Trophoblast cell (in vitro differentiated cells and primary cell): ENCODE results near the gene KIRREL3.

Experiments
- DNase-seq, 2 donors: peaks; one replicate each; pipeline ENCODE4 v3.0.0-alpha.2; 2016
- H2AFZ ChIP-seq: 2 replicates; pipeline ENCODE4 v1.6.1; 2013; ENCODE audit warnings: low read length, moderate library complexity, mild to moderate bottlenecking; ENCODE audit not compliant: insufficient read depth, poor library complexity
- H2AK5ac ChIP-seq: 2 replicates; pipeline ENCODE4 v1.6.1; 2013; ENCODE audit warnings: mild to moderate bottlenecking, low read length
- H2BK120ac ChIP-seq: 2 replicates; pipeline ENCODE4 v1.6.1; 2013; ENCODE audit warnings: low read length, mild to moderate bottlenecking, moderate library complexity; ENCODE audit not compliant: insufficient read depth, poor library complexity
- H2BK12ac ChIP-seq: 2 replicates; pipeline ENCODE4 v1.6.1; 2013; ENCODE audit warnings: mild to moderate bottlenecking, low read length, moderate library complexity
- H2BK5ac ChIP-seq: 2 replicates; pipeline ENCODE4 v1.6.1; 2013; ENCODE audit warnings: low read length, low read depth, moderate library complexity, mild to moderate bottlenecking; ENCODE audit not compliant: poor library complexity
- H3K14ac ChIP-seq: 2 replicates; pipeline ENCODE4 v1.6.1; 2013; ENCODE audit warnings: mild to moderate bottlenecking, low read length
- H3K18ac ChIP-seq: 2 replicates; pipeline ENCODE4 v1.6.1; 2013; ENCODE audit warnings: mild to moderate bottlenecking, low read length
- H3K23ac ChIP-seq: 2 replicates; pipeline ENCODE4 v1.6.1; 2013; ENCODE audit warnings: low read length
- H3K27ac ChIP-seq: 2 replicates; pipeline ENCODE4 v1.5.1; 2013; ENCODE audit warnings: low read depth, mild to moderate bottlenecking, inconsistent platforms, low read length, moderate library complexity
- H3K27me3 ChIP-seq: 2 replicates; pipeline ENCODE4 v1.6.1; 2013; ENCODE audit warnings: inconsistent platforms, mild to moderate bottlenecking, low read length, moderate library complexity; ENCODE audit not compliant: insufficient read depth
- H3K36me3 ChIP-seq, 2 experiments: 1 replicate in 1 of 2; 2 replicates in 1 of 2; pipeline ENCODE4 v1.6.1; 2013; ENCODE audit warnings: low read length in 2 of 2, mild to moderate bottlenecking in 2 of 2, moderate library complexity in 1 of 2; ENCODE audit not compliant: insufficient read depth in 2 of 2, control insufficient read depth in 1 of 2
- H3K4ac ChIP-seq: 2 replicates; pipeline ENCODE4 v1.6.1; 2013; ENCODE audit warnings: low read depth, mild to moderate bottlenecking, low read length, moderate library complexity
- H3K4me1 ChIP-seq, 2 experiments: 1 replicate in 1 of 2; 2 replicates in 1 of 2; pipeline ENCODE4 v1.6.1; 2013; ENCODE audit warnings: low read length in 2 of 2, mild to moderate bottlenecking in 2 of 2, moderate library complexity in 1 of 2; ENCODE audit not compliant: insufficient read depth in 2 of 2, control insufficient read depth in 1 of 2
- H3K4me2 ChIP-seq: 2 replicates; pipeline ENCODE4 v1.6.1; 2013; ENCODE audit warnings: inconsistent platforms, mild to moderate bottlenecking, low read length, moderate library complexity
- H3K4me3 ChIP-seq: 2 replicates; pipeline ENCODE4 v1.5.1; 2013; ENCODE audit warnings: mild to moderate bottlenecking, low read depth, low read length, inconsistent platforms
- H3K79me1 ChIP-seq: one replicate; pipeline ENCODE4 v1.6.1; 2013; ENCODE audit warnings: low read length
- H3K79me2 ChIP-seq: 2 replicates; pipeline ENCODE4 v1.6.1; 2013; ENCODE audit warnings: low read length, mild to moderate bottlenecking; ENCODE audit not compliant: control insufficient read depth, insufficient read depth, poor library complexity
- H3K9ac ChIP-seq: 2 replicates; pipeline ENCODE4 v1.6.1; 2013; ENCODE audit warnings: mild to moderate bottlenecking, low read length
- H3K9me3 ChIP-seq: 2 replicates; pipeline ENCODE4 v1.6.1; 2013; ENCODE audit warnings: low read depth, mild to moderate bottlenecking, control low read depth, inconsistent platforms, low read length; ENCODE audit not compliant: insufficient read depth
- H4K12ac ChIP-seq: 2 replicates; pipeline ENCODE4 v1.6.1; 2013; ENCODE audit warnings: low read depth, mild to moderate bottlenecking, low read length, moderate library complexity
- H4K8ac ChIP-seq: 2 replicates; pipeline ENCODE4 v1.6.1; 2013; ENCODE audit warnings: low read depth, mild to moderate bottlenecking, low read length, moderate library complexity
- H4K91ac ChIP-seq: one replicate; pipeline ENCODE4 v1.6.1; 2013; ENCODE audit warnings: low read depth, mild to moderate bottlenecking, low read length, moderate library complexity
- WGBS: extraction: QIAGEN DNeasy Blood & Tissue Kit; methylation state at CpG from one replicate; pipeline ENCODE4 v1.1.7; 2013; ENCODE audit warnings: missing lambda C conversion rate; ENCODE audit not compliant: insufficient read length, insufficient coverage; ENCODE audit errors: extremely low coverage; 5-methylcytosine and 5-hydroxymethylcytosine counted together

Gene KIRREL3

GRCh38 chr11:126765196-126765595 lies 235.4 kb downstream of the KIRREL3 start:
- Histone ChIP-seq H3K9me3 (no peaks in the 10 kb centered on the region), H3K79me2 (no peaks in the 10 kb centered on the region), H4K8ac (no peak overlapping the region), H2AFZ (no peak overlapping the region), H3K27me3 (no peaks in the 10 kb centered on the region), H4K91ac (no peak overlapping the region), H2BK120ac (no peak overlapping the region), H3K4me3 (no peak overlapping the region), H3K4me2 (no peak overlapping the region), H3K36me3 (no peaks in the 10 kb centered on the region), H3K23ac (no peak overlapping the region), H3K18ac (no peak overlapping the region), H2AK5ac (no peak overlapping the region), H3K27ac (no peak overlapping the region), H4K12ac (no peak overlapping the region), H2BK5ac (no peak overlapping the region), H3K4ac (no peak overlapping the region), H2BK12ac (no peak overlapping the region), H3K4me1 (no peaks in the 10 kb centered on the region), H3K79me1 (no peaks in the 10 kb centered on the region), H3K14ac (no peak overlapping the region), H3K9ac (no peak overlapping the region)
- no CpG with 5 or more reads among the region's 4 CpGs for WGBS
- DNase-seq, result no peak

- no CpG with 5 or more reads among the region's 10 CpGs for WGBS
- Histone ChIP-seq H3K18ac (no peak overlapping the region), H3K27me3 (no peaks in the 10 kb centered on the region), H3K79me1 (no peaks in the 10 kb centered on the region), H3K36me3 (no peaks in the 10 kb centered on the region), H4K91ac (no peak overlapping the region), H2AK5ac (no peak overlapping the region), H4K12ac (no peak overlapping the region), H4K8ac (no peak overlapping the region), H3K23ac (no peak overlapping the region), H3K27ac (no peak overlapping the region), H3K14ac (no peak overlapping the region), H2BK5ac (no peak overlapping the region), H3K9ac (no peak overlapping the region), H3K79me2 (no peaks in the 10 kb centered on the region), H3K4me3 (no peak overlapping the region), H3K4ac (no peak overlapping the region), H2BK120ac (no peak overlapping the region), H2AFZ (no peak overlapping the region), H2BK12ac (no peak overlapping the region), H3K9me3 (no peaks in the 10 kb centered on the region), H3K4me2 (no peak overlapping the region), H3K4me1 (no peaks in the 10 kb centered on the region)
- peak in 1 of 2 donors; percentile 1 for DNase-seq
Measured at GRCh38 chr11:126764231-126764630, 236.3 kb downstream of the KIRREL3 start.

DNA sequence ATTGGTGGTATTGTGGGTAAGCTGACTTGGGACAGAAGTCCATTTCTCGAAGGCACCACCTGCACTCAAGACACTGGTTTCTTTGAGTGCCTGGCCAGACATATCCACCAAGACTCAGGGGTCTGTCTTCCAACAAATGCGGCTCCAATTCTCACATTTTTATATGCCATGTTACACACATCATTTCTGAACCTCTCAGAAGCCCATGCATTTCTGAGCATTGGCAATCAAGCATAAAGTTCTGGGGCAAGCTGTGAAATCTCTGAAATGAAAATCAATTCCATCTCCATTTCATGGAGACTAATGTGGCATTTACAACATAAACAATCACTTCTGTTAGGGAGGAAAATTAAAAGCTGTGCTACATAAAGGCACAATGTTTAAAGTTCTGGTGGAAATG lies 243.7 kb downstream of the KIRREL3 start:
- H3K14ac ChIP-seq, result no peak overlapping the region
- H4K12ac ChIP-seq, result no peak overlapping the region
- H3K4me3 ChIP-seq, result no peak overlapping the region
- H3K9ac ChIP-seq, result no peak overlapping the region
- no peaks in the 10 kb centered on the region for H3K9me3 ChIP-seq
- H3K18ac ChIP-seq, result no peak overlapping the region
- H3K79me1 ChIP-seq, result no peaks in the 10 kb centered on the region
- H2AK5ac ChIP-seq, result no peak overlapping the region
- H2BK12ac ChIP-seq, result no peak overlapping the region
- no peak overlapping the region for H3K4ac ChIP-seq
- no peak overlapping the region for H2AFZ ChIP-seq
- no peak overlapping the region for H4K91ac ChIP-seq
- no peak overlapping the region for H2BK120ac ChIP-seq
- no peaks in the 10 kb centered on the region for H3K4me1 ChIP-seq
- H3K4me2 ChIP-seq, result no peak overlapping the region
- no peak for DNase-seq
- H3K79me2 ChIP-seq, result no peaks in the 10 kb centered on the region
- H3K23ac ChIP-seq, result no peak overlapping the region
- H3K27me3 ChIP-seq, result no peaks in the 10 kb centered on the region
- no peak overlapping the region for H3K27ac ChIP-seq
- H3K36me3 ChIP-seq, result no peaks in the 10 kb centered on the region
- H4K8ac ChIP-seq, result no peak overlapping the region
- no peak overlapping the region for H2BK5ac ChIP-seq
- no CpG with 5 or more reads among the region's 2 CpGs for WGBS

- Histone ChIP-seq H2AFZ (no peak overlapping the region), H2BK12ac (no peak overlapping the region), H2BK5ac (no peak overlapping the region), H2AK5ac (no peak overlapping the region), H3K4me2 (no peak overlapping the region), H4K91ac (no peak overlapping the region), H4K12ac (no peak overlapping the region), H3K36me3 (no peaks in the 10 kb centered on the region), H3K4me1 (no peaks in the 10 kb centered on the region), H3K27ac (no peak overlapping the region), H3K18ac (no peak overlapping the region), H3K4ac (no peak overlapping the region), H2BK120ac (no peak overlapping the region), H3K9me3 (no peaks in the 10 kb centered on the region), H3K4me3 (no peak overlapping the region), H3K79me1 (no peaks in the 10 kb centered on the region), H4K8ac (no peak overlapping the region), H3K27me3 (no peaks in the 10 kb centered on the region), H3K14ac (no peak overlapping the region), H3K9ac (no peak overlapping the region), H3K23ac (no peak overlapping the region), H3K79me2 (no peaks in the 10 kb centered on the region)
- no CpG with 5 or more reads among the region's 2 CpGs for WGBS
- no peak for DNase-seq
Measured at GRCh38 chr11:126756421-126756820, 244.1 kb downstream of the KIRREL3 start.
